Measurements from ENCODE around the gene AKR7A2.

AKR7A2 gene

DNA sequence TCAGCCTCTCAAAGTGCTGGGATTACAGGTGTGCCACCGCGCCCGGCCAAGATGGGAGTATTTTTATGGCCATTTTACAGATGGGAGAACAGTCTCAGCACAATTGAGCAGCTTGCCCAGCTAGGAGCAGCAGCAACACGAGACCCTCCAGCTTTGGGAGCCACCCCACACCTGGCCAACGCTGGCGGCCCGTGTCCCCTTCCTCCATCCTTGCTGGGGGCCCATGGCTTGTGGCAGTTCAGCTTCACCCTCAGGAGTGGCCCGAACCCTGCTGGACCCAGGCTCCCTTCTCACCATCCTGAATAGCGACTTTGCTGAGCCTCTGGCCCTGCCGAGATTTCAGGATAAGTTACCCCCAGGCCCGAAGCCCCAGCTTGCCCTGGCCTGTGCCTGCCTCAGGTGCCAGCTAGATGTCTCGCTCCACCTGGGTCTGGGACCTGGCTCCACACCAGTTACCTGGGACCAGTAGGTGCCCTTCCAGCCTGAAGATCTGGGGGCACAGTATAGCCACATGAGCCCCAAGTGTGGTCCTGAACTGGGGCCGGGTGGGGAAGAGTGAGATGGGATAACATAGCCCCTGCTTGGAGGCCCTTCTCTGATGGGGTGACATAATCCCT, 19.4 kb upstream of the AKR7A2 start:
- H3K4me3 ChIP-seq (replicated peaks; ENCODE audit: low read depth, low read length), result no peak overlapping the region
- no peaks in the 10 kb centered on the region for H3K27me3 ChIP-seq (replicated peaks; ENCODE audit: control insufficient read depth, insufficient read depth, low read length)
- no peak for TF ChIP-seq CTCF (IDR thresholded peaks at IDR 0.05; ENCODE audit: insufficient read depth, low read length, poor library complexity, severe bottlenecking)
- DNase-seq (ENCODE audit: extremely low read depth, insufficient read length), result no peak
- peaks cover 1% of the 10 kb centered on the region for H3K36me3 ChIP-seq (ENCODE audit: control insufficient read depth, insufficient read depth, low read length)

GRCh38 chr1:19330449-19331135, 18.6 kb upstream of the AKR7A2 start:
- Histone ChIP-seq H3K4me3 (replicated peaks; ENCODE audit: low read depth, low read length) (no peak overlapping the region), H3K27me3 (replicated peaks; ENCODE audit: control insufficient read depth, insufficient read depth, low read length) (no peaks in the 10 kb centered on the region), H3K36me3 (ENCODE audit: control insufficient read depth, insufficient read depth, low read length) (peaks cover 1% of the 10 kb centered on the region)
- no peak for TF ChIP-seq CTCF (IDR thresholded peaks at IDR 0.05; ENCODE audit: insufficient read depth, low read length, poor library complexity, severe bottlenecking)
- DNase-seq (ENCODE audit: extremely low read depth, insufficient read length), result no peak

DNA sequence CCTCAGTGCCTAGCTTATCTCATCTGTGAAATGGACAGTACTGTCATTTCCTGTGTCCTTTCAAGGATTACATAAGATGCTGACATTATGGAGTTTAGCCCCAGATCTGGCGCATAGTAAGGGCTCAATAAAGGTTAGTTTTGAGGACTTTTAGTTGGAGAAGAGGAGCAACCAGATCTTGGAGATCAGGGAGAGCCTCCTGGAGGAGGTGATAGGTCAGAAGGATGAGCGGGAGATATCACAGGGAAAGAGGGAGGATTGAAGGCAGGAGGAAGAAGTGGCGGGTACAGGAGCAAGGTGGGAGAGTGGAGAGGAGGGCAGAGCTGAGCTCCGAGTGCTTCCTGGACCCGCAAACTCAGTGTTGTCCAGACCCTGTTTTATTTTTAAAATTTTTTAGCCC, 17.7 kb upstream of the AKR7A2 start:
- no peak for TF ChIP-seq CTCF (IDR thresholded peaks at IDR 0.05; ENCODE audit: insufficient read depth, low read length, poor library complexity, severe bottlenecking)
- Histone ChIP-seq H3K4me3 (replicated peaks; ENCODE audit: low read depth, low read length) (no peak overlapping the region), H3K27me3 (replicated peaks; ENCODE audit: control insufficient read depth, insufficient read depth, low read length) (no peaks in the 10 kb centered on the region), H3K36me3 (ENCODE audit: control insufficient read depth, insufficient read depth, low read length) (peaks cover 1% of the 10 kb centered on the region)
- no peak for DNase-seq (ENCODE audit: extremely low read depth, insufficient read length)

GRCh38 chr1:19329188-19329587, 17.2 kb upstream of the AKR7A2 start:
- no peak for DNase-seq (ENCODE audit: extremely low read depth, insufficient read length)
- no peak for TF ChIP-seq CTCF (IDR thresholded peaks at IDR 0.05; ENCODE audit: insufficient read depth, low read length, poor library complexity, severe bottlenecking)
- no peak overlapping the region for H3K4me3 ChIP-seq (replicated peaks; ENCODE audit: low read depth, low read length)
- no peaks in the 10 kb centered on the region for H3K27me3 ChIP-seq (replicated peaks; ENCODE audit: control insufficient read depth, insufficient read depth, low read length)
- peaks cover 4% of the 10 kb centered on the region for H3K36me3 ChIP-seq (ENCODE audit: control insufficient read depth, insufficient read depth, low read length)

DNA sequence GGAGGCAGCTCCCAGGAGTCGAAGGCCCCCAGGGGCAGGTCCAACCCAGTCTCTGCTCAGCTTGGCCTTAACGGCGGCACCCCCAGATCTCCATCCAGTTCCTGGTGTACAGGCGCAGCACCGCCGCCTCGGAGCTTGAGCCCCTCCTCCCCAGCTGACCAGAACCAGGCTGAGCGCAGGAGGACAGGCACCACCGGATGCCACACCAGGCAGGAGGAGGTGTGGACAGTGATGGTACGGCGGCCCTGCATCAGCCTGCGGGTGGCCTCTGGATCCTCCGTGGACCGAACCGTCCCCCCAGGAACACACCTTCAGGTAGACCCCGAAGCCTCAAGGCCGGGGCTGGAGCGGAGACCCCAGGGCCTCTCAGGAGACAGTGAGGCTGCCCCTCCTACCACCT, 16.5 kb upstream of the AKR7A2 start:
- no peaks in the 10 kb centered on the region for H3K27me3 ChIP-seq (replicated peaks; ENCODE audit: control insufficient read depth, insufficient read depth, low read length)
- no peak overlapping the region for H3K4me3 ChIP-seq (replicated peaks; ENCODE audit: low read depth, low read length)
- no peak for TF ChIP-seq CTCF (IDR thresholded peaks at IDR 0.05; ENCODE audit: insufficient read depth, low read length, poor library complexity, severe bottlenecking)
- DNase-seq (ENCODE audit: extremely low read depth, insufficient read length), result no peak
- H3K36me3 ChIP-seq (ENCODE audit: control insufficient read depth, insufficient read depth, low read length), result peaks cover 6% of the 10 kb centered on the region
